ENCODE data around the gene LCP2. TPM values are rescaled to one million over a fixed set of nuclear protein-coding genes. Genes with fewer than 3 reads are reported as not detected.

The LCP2 gene
- total RNA-seq, result 0.11 TPM in 1 of 2 replicates, not detected in the other
- not detected for polyA plus RNA-seq (2012)

DNA sequence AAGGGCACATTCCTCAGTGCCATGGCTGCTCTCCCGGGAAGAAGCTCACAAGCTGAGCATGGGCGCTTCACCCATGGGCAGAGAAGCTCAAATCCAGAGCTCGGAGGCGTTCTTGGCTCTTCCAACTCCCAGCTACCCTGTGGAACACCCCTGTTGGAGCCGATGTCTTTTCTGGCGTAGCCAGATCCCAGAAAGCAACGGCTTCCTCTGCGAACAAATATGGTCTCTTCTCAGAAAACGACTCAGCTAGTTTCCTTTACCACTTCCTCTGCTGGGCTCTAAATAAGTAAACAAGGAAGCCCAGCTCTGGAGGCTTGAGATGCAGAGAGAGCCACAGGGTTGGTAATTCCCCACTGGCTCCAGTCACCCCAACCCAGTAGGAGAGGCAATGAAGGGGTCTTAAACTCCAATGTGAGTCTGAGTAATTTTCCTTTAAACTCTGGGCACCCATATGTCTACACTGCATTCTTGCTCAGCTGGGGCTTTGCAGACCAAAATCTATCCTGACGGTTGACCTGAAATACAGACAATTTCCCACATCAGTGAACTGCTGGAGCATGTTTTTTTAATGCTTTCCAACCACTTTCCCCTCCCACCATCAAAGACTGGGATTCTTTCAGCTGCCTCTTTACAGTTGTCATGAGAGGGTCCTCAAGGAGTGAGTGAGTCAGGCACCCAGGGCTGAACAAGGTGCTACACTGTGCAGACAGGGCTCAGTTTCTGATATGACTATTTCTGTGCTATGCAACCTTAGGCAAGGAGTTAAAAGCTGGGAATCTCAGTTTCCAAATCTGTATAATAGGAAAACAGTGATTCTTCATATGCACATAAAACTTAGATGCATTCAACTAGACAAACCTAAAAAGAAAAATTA, at the start of gene LCP2:
Gene LCP2 (minus strand): TSS at position 189 of the 874 bp plus-strand sequence. CDS start 166 bp downstream, at position 23.
- no peak for DNase-seq (ENCODE audit: low read depth)

DNA sequence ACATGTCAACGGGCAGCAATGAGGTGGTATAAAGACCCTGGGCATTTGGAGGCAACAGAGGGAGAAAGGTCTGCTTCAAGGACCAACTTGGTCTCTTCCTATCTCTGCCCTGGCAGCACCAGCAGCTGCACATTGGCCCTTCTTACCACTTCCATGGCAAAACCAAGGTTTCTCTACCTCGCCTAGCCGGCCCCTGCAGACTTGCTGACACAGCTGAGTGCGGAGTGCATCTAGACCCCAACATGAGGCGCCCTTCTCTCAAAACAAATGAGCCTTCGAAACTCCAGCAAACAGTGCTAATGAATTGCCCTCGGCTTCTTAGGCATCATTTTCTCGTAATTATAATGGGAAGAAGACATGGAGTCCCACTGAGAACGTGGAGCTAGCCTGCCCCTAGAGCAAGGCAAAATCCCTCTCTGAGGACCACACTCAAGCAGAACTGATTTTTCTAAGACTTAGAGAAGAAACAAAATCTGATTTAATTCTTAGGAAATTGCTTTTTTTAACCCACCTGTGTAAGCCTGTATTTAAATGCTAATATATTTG, 49.5 kb upstream of the LCP2 start:
- no peak for DNase-seq (ENCODE audit: low read depth)

DNA sequence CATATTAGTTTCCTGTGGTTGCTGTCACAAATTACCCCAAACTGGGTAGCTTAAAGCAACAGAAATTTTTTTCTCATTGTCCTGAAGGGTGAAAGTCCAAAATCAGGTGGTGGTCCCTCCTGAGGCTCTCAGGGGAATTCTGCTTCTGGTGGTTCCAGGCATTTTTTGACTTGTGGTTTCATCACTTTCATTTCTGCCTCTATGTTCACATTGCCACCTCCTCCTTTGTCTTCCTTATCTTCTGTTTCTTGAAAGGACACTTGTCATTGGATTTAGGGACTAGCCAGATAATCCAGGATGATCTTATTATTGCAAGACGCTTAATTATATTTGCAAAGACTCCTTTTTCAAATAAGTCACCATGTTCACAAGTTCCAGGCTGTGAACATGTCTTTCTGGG, 48.4 kb upstream of the LCP2 start:
- DNase-seq (ENCODE audit: low read depth), result no peak

DNA sequence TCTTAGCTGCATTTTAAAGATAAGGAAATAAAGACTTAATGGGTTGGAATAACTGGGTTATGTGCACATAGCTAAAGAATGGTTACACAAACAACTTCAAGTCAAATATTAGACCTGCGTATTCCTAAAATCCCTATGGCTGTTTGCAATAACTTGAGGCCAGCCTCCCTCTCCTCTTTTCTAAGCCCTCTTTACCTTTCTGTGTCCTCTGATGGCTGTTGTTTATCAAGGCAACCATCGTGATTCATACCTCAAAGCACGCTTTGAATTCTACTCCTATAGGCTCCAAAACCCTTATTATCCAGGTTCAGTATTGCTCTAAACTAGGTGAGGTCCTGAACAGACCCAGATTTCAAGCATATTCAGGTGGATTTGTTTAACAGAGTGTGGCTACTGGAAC, 45.6 kb upstream of the LCP2 start:
- no peak for DNase-seq (ENCODE audit: low read depth)

DNA sequence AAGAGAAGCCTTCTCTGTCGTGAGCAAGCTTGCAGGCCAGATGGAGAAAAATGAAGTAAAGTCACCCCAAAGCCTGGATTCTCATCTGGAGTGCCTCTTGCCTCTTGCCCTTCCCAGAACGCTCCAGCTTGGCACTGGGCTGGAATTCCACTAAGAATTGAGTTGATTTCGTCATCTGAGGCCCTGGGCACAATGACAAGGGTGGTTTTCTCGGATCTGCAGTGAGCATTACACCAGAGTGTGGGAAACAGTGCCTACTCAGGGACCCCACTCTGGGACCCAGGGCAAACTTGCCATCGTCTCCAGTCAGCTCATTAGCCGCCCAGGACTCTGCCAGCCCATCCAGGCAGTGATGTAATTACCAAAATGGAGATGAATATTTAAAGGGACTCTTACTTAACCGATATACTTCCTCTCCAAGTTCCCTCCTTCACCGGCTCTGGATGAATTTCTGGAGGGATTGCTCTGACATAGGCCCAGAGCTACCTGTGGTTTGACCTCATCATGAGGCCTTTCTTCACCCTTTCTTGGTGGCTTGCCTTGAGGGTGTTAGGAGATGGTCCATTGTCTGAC, 44.7 kb upstream of the LCP2 start:
- no peak for DNase-seq (ENCODE audit: low read depth)

DNA sequence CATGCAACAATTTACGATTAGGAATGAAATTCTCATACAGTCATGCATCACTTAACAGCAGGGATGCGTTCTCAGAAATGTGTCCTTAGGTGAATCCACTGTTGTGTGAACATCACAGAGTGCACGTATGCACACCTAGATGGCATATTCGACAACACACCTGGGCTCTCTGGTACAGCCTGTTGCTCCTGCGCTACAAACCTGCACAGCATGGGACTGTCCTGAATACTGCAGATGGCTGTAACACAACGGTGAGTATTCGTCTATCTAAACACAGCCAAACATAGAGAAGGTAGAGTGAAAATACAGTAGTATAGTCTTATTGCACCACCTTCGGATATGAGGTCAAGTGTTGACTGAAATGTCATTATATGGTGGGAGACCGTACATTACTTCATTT, 44.0 kb upstream of the LCP2 start:
- DNase-seq (ENCODE audit: low read depth), result no peak

DNA sequence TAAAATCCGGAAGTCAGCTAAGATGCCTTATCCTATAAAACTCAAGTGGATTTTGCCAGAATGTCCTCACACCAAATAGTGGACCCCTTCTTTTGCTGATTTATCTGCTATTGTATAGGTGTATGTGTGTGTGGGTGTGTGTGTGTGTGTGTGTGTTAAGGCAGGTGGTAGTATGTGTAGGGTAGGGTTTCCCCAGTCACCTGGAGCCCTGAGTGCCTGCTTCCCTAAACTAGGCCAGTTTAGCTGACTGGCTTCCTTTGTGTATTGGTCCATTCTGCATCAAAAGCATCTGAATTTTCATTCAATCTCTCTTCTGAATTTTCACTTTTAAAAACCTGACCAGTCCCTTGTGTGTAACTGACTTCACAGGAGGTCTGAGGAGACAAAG, 42.2 kb upstream of the LCP2 start:
- no peak for DNase-seq (ENCODE audit: low read depth)

DNA sequence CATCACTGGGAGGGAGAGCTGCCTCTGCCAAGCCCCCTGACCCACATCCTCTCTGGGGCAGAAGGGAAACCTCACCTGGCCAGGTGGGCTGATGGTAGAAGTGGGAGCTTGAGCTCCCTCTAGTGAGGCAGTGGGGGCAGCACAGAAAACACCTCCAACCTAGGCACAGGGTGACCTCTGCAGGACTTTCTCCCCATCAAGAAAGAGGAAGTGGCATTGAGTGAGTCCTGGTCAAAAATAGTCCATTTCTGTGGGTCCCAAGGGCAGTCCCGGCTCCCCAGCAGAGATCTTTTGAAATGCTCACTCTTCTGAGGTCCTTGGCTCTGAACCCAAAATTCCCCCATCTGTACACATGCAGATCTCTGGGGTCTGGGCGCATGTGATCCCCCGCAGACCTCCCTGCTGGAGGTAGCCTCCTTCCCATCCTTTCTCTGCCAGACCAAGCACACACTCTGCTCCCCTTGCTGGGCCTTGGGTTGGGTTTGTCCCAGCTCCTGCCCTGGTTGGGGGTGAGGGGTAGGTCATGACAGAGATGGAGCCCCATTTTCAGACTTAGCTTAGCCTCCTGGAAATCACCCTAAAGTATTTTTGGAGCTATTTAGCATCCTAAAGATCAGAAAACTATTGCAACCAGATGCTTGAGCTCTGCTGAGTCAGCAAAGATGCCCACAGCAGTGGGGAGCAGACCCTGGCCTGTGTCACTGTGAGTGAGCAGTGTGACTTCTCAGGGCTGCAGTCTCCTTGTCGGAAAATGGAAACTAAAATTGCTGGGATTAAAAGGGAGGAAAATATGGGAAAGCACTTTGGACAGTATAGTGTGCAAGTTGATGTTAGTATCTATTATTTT, 41.6 kb upstream of the LCP2 start:
- no peak for DNase-seq (ENCODE audit: low read depth)

DNA sequence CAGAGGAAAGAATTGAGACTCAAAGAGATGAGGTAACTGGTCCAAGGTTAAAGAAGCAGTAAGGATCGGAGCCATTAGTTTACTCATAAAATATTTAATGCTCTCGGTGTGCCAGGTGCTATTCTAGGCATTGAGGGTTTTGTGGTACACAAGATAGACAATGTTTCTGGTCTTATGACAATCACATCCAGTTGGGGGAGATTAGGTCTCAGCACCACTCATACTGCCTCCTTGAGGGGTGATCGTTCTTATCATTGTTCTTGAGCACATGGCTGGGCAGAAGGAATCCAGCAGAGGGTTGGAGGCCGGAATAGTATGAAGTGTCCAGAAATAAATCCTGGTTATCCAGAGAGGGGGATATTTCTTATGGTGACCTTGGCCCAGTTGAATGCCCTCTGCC, 40.7 kb upstream of the LCP2 start:
- DNase-seq (ENCODE audit: low read depth), result no peak

DNA sequence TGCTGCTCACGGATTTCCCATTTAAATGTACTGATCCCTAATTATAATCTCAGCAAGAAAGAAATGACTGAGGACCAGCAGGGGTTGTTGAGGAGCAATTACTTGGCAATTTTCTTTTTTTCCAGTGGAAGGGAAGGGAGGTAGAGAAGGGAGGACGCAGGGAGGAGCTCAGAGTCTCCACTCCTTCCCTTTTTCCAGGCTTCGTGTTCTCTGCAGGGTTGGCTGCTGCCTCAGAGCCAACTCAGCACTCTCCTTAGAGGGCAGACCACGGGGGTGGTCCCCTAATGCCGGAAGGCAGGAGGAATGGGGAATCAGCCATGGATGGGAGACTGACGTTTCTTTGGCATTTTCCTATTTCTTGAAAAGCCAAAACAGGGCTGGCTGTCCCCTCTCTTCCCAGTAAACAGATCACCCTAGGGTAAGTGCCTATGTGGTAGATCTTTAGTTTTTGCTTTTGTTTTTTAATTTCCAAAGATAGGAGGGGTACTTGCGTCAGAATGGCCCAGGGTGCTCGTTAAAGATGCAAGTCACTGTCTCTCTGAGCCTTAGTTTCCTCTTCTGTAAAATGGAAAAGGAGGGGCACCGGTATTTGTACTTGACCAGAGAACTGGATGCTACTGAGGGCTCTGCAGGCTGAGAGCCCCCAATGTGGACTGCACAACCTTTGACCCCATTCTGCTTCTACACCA, 39.6 kb upstream of the LCP2 start:
- DNase-seq (ENCODE audit: low read depth), result no peak

DNA sequence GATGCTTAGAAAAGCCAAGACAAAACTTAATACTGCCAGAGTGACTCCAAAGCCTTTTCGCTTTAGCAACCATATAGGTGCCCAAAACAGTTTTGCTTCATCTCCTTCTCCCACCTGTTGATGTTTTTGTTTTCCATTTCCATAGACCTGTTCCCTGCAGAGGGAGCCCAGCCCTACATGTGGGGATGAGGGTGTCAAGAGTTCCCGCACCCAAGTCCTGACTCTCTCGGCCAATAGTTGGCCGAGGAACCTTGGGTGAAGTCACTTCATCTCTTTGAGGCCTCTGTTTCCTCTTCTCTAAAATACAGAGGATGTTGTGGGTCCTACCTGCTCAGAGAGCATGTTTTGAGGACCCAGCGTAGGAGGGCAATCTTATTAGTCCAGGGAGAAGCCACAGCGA, 38.5 kb upstream of the LCP2 start:
- DNase-seq (ENCODE audit: low read depth), result no peak

DNA sequence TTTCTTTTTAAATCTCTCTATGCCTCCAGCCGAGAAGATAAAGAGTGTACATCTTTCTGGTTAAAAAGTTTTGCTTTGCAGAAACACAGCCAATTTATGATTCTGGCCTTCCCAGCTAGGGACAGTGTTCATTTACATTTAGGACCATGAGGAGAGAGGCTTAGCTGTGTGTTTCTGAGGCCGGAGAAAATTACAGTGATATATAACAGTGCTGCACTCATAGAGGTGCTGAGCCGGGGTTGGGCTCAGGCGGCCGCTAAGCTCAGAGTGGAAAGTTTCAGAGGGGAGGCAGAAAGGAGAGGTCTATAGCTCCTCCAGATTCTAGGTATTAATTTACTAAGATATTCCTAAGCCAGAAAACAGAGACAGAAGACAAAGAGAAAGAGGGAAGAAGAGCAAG, 37.0 kb upstream of the LCP2 start:
- no peak for DNase-seq (ENCODE audit: low read depth)

DNA sequence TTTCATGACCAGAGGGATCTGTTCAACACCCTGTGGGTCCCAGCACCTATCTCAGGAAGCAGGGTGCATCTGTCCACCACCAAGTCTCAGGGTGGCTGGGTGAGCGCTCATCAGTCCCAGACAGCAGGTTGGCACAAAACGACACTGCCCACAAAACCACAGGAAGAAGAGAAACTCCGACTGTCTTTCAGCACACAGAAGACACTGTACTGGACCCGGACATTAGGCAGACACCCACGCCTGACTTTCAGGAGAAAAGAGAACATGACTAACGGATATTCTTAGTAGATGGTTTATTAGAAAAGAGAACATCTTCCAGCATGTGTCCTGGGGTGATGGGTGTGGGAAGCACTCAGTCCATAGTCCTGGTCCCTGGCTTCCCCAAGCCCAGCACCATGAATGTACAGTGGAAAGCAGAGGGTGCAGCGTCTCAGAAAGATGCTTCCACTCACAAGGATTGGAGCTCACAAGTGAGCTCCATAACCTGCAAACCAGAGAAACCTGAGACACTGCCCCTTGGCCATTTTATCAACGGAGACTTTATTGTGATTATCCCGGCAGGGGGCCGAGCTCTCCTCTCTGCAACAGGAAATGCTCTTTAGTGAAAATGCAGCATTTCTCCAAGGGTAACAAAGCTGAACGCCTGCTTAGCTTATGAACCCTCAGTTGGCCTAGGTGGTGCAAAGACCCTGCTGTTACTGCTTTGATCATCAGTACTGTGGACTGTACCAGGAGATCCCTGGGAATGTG, 35.8 kb upstream of the LCP2 start:
- DNase-seq (ENCODE audit: low read depth), result no peak

DNA sequence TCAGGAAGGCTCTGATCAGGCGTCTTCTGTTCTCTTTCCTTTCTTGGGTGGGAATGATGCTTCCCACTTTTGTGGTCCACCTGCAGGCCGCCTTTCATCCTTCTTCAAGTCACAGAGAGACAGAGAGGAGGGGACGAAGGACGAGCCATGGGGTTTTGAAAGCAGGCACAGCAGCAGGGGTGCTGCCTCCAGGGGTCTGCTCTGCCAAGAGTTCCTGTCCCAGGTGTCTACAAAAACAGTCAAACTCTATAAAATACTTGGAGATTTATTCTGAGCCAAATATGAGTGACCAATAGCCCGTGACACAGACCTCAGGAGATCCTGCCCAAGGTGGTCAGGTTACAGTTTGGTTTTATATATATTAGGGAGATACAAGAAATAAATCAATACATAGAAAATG, 34.5 kb upstream of the LCP2 start:
- DNase-seq (ENCODE audit: low read depth), result no peak

DNA sequence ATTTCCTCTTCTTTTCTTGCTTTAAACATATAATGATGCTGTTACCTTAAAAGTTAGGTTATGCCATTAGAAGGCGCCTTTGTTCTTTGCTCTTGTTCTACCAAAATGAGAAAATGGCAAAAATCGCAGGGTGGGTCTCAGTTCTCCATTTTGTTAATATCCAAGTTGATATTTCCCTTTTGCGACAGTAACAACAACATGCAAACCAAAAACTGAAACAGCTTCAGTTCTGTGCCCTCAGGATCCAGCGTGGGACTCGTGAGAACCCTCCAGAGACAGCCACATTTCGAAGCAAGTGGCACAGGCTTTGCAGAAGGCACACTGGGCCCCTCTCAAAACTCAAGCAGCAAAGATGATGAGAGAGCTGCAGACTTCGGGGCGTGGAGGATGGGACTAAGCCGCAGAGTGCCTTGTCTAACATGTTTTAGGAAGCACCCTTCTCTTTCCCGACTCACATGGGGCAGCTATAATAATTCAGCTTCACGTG, 33.0 kb upstream of the LCP2 start:
- DNase-seq (ENCODE audit: low read depth), result no peak

DNA sequence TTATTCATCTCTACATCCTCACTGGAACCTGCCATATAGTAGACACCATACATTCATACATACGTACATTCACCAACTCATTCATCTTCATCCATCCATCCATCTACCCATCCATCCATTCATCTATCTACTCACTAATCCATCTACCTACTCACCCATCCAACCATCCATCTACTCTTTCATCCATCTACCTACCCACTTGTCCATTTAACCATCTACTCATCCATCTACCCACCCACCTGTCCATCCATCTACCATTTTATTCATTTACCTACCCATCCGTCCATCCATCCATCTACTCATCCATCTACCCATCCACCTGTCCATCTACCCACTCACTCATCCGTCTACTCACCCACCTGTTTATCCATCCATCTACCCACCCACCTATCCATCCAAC, 31.9 kb upstream of the LCP2 start:
- DNase-seq (ENCODE audit: low read depth), result no peak

DNA sequence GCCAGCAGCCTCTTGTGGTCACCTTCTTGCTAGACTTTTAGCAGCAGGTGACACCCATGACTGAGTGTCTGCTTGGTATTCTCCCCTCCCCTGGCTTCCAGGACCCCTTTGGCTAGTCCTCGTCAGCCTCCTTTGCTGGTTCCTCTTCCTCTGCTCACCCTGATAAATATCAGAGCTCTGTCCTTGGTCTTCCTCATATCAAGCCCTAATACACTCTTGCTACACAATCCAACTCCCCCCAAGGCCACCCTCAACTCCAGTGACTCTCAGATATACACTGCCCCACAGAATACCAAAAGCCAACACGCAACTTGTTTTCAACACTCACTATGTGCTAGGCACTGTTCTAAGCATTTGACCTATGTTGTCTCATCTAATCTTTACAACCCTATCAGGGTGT, 30.3 kb upstream of the LCP2 start:
- DNase-seq (ENCODE audit: low read depth), result no peak

DNA sequence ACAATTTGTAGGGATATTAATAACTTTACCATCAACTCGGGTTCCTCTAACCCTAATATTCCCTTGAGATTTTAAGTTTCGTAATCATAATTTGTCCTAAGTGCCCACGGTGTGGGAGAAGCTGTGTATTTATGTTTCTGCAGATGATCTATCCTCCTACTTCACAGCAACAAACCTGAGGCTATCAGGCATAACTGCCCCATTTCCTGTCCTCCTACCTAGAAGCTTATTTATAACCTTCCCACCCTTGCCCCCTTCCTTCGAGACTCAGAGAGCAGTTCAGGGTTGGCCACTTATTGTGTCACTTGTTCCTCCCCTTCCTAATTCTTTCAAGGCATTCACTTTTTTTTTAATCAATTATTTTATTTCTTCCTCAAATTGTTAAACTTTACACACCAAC, 29.6 kb upstream of the LCP2 start:
- DNase-seq (ENCODE audit: low read depth), result no peak

DNA sequence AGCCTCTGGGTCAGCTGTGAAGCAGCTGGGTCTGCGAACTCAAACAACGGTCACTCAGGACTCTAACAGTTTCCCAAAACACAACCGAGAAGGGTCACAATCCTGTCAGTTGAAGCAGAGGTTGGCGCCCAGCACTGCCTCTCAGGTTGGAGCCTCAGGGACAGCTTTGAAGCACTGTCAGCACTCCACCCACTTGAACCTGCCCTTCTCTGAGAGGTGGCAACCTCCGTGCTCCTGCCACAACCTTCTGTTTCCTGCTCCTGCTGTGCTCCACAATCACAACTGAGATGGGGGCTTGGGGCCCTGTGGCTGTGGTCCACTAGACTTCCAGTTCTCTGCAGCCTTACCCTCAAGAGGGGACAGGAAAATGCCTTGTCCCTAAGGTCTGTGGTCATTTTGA, 21.7 kb upstream of the LCP2 start:
- no peak for DNase-seq (ENCODE audit: low read depth)

DNA sequence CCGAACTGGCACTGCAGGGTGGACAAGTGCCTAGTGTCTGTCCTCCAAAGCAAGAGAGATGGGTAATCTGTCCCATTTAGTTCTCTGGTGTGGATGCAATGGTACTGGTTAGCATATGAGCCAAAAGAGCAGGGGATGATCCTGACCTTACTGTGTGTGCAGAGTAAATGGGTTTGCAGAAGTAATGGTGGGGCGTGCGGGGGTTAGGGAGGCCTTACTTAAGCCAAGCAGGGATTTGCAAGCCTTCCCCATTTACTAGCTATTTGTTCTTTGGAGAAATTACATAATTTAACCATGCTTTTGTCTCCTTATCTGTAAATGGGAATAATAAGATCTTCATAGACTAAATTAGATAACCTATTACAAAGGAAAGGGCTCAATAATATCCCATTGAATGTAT, 19.9 kb upstream of the LCP2 start:
- DNase-seq (ENCODE audit: low read depth), result no peak

Measured in myocyte (in vitro differentiated cells).